A549 (cell line): ENCODE results near the gene SDSL. TPM values are rescaled to one million over a fixed set of nuclear protein-coding genes. Genes with fewer than 3 reads are reported as not detected.

ENCODE experiments used
- ATAC-seq, 2 experiments: fragments of 200-7000 bp in 1 of 2; fragments of >200 bp in 1 of 2; cut with Nextera tagmentation in 1 of 2; cut with Tn5 transposase in 1 of 2; 3 replicates each; pipeline versions ENCODE4 v1.8.0 to v1.9.1; 2018 to 2020; ENCODE audit warnings: mild to moderate bottlenecking in 1 of 2, moderate library complexity in 1 of 2
- CTCF ChIA-PET: fragments of 300-600 bp; sonication (Branson Sonifier 250); formaldehyde crosslinking; extraction: SDS; loops from one replicate; lab custom pipeline; 2021; ENCODE audit warnings: antibody characterized with exemption, inconsistent platforms; lab: Yijun Ruan, JAX
- POLR2A ChIA-PET: fragments of 350-600 bp; formaldehyde crosslinking; extraction: SDS; loops from one replicate; lab custom pipeline; 2021; ENCODE audit warnings: antibody characterized with exemption, inconsistent platforms; lab: Yijun Ruan, JAX
- DNase-seq, 2 experiments: peaks; one replicate each; pipeline versions ENCODE4 v3.0.0 to v3.0.0-alpha.2; 2011 to 2016; ENCODE audit warnings: low read depth in 1 of 2, low spot score in 1 of 2
- FAIRE-seq: peaks from 2 replicates; lab custom pipeline; 2011; peaks lifted over from hg19 to GRCh38; lab: Jason Lieb, UNC
- H3K27ac ChIP-seq, 2 experiments: fragments of >200 bp; sonication (Bioruptor Twin); formaldehyde crosslinking; 3 replicates each; pipeline ENCODE4 v1.5.1; 2016 to 2017
- H3K4me1 ChIP-seq: fragments of >200 bp; sonication (Bioruptor Twin); formaldehyde crosslinking; 3 replicates; pipeline ENCODE4 v1.6.1; 2016
- H3K4me2 ChIP-seq: fragments of >200 bp; sonication (Bioruptor Twin); formaldehyde crosslinking; 3 replicates; pipeline ENCODE4 v1.6.1; 2016
- H3K4me3 ChIP-seq: fragments of >200 bp; sonication (Bioruptor Twin); formaldehyde crosslinking; 3 replicates; pipeline ENCODE4 v1.5.1; 2016
- H3K9me3 ChIP-seq: fragments of >200 bp; sonication (Bioruptor Twin); formaldehyde crosslinking; 3 replicates; pipeline ENCODE4 v1.6.1; 2016
- ATOH8 ChIP-seq: fragments of 250-450 bp; sonication (Bioruptor Pico); IDR thresholded peaks from 2 replicates; pipeline ENCODE4 v1.5.0; 2020; ENCODE audit warnings: low read depth, mild to moderate bottlenecking, moderate library complexity
- BHLHE40 ChIP-seq: IDR thresholded peaks from 2 replicates; pipeline ENCODE4 v1.6.1; 2012; ENCODE audit warnings: low read depth, low read length, inconsistent platforms
- CBX2 ChIP-seq: fragments of 200-600 bp; sonication (generic); IDR thresholded peaks from 2 replicates; pipeline ENCODE4 v1.6.1; 2016; ENCODE audit warnings: low read depth, mild to moderate bottlenecking, borderline replicate concordance
- CBX8 ChIP-seq: fragments of 200-600 bp; sonication (generic); IDR thresholded peaks from 2 replicates; pipeline ENCODE4 v1.6.1; 2016
- CTCF ChIP-seq: fragments of >200 bp; sonication (Bioruptor Twin); formaldehyde crosslinking; IDR thresholded peaks from 3 replicates; pipeline ENCODE4 v1.5.1; 2016
- EHF ChIP-seq: fragments of 250-450 bp; sonication (Bioruptor Pico); IDR thresholded peaks from 2 replicates; pipeline ENCODE4 v1.5.0; 2020; ENCODE audit warnings: mild to moderate bottlenecking
- ELK1 ChIP-seq: fragments of 150-350 bp; IDR thresholded peaks from 2 replicates; pipeline ENCODE4 v1.6.1; 2014; ENCODE audit warnings: low read depth, mild to moderate bottlenecking, low read length
- ESRRA ChIP-seq: fragments of 150-350 bp; IDR thresholded peaks from 2 replicates; pipeline ENCODE4 v1.6.1; 2014; ENCODE audit warnings: mild to moderate bottlenecking, low read length, borderline replicate concordance
- HEYL ChIP-seq: fragments of 250-450 bp; sonication (Bioruptor Pico); IDR thresholded peaks from 2 replicates; pipeline ENCODE4 v1.8.0; 2021; ENCODE audit warnings: mild to moderate bottlenecking, moderate library complexity
- JUN ChIP-seq, 2 experiments: fragments of >200 bp; sonication (Bioruptor Twin); formaldehyde crosslinking; IDR thresholded peaks; 2 replicates in 1 of 2; 3 replicates in 1 of 2; pipeline ENCODE4 v1.6.1; 2016 to 2017
- KDM1A ChIP-seq: fragments of 200-600 bp; sonication (generic); IDR thresholded peaks from 2 replicates; pipeline ENCODE4 v1.6.1; 2016; ENCODE audit warnings: low read depth, mild to moderate bottlenecking
- NPAS2 ChIP-seq: fragments of 250-450 bp; sonication (Bioruptor Pico); IDR thresholded peaks from 2 replicates; pipeline ENCODE4 v1.8.0; 2022; ENCODE audit warnings: mild to moderate bottlenecking, moderate library complexity, borderline replicate concordance
- PBX3 ChIP-seq: IDR thresholded peaks from 2 replicates; pipeline ENCODE4 v1.6.1; 2012
- REST ChIP-seq: fragments of 200-600 bp; sonication (generic); IDR thresholded peaks from 2 replicates; pipeline ENCODE4 v1.6.1; 2016; ENCODE audit warnings: antibody characterized with exemption, mild to moderate bottlenecking, moderate library complexity
- SMC3 ChIP-seq: fragments of >200 bp; sonication (Bioruptor Twin); formaldehyde crosslinking; IDR thresholded peaks from 3 replicates; pipeline ENCODE4 v1.6.1; 2018; ENCODE audit warnings: inconsistent platforms
- TP53 ChIP-seq: fragments of 250-450 bp; sonication (Bioruptor Pico); IDR thresholded peaks from 2 replicates; pipeline ENCODE4 v1.5.0; 2021; ENCODE audit warnings: mild to moderate bottlenecking, moderate library complexity
- ZSCAN20 ChIP-seq: fragments of 250-450 bp; sonication (Bioruptor Pico); IDR thresholded peaks from 2 replicates; pipeline ENCODE4 v1.8.0; 2022; ENCODE audit warnings: mild to moderate bottlenecking, moderate library complexity
- WGBS: methylation state at CpG from one replicate; pipeline ENCODE4 v1.1.6; 2017; ENCODE audit errors: missing lambda C conversion rate; 5-methylcytosine and 5-hydroxymethylcytosine counted together
- polyA plus RNA-seq, 4 experiments: library from polyadenylated mRNA; depleted of rRNA in 3 of 4; stranded (reverse); fragments of >200 nt; fragmentation: RNase III in 1 of 4; extraction: RNeasy Plus Mini Kit Qiagen cat#74134 plus additional on column Dnase treatment in 1 of 4; gene quantifications; 2 replicates in 3 of 4; 3 replicates in 1 of 4; pipeline ENCODE4 v1.2.3, GENCODE V29; 2011 to 2017

SDSL gene
- polyA plus RNA-seq, 2 of the 4 experiments (the other 2 are of a cell fraction): 21.0 to 26.7 TPM

GRCh38 chr12:113477842-113478215, 55.6 kb downstream of the SDSL start:
- DNase-seq: no peak
- POLR2A ChIA-PET: interaction anchor here (0.6 kb wide), 1 partner anchor 232 kb away, joined by 3 read pairs; no protein-coding TSS in a partner anchor
- peak in 1 of 2 experiments; percentile 20; a peak in 3 of 6 replicates for ATAC-seq

GRCh38 chr12:113478351-113479011, 56.3 kb downstream of the SDSL start:
- ChIA-PET POLR2A (interaction anchor here (0.6 kb wide), 1 partner anchor 233 kb away, joined by 3 read pairs; no protein-coding TSS in a partner anchor), CTCF (interaction anchor here (3.8 kb wide), 1 partner anchor 16 kb away, joined by 12 read pairs; no protein-coding TSS in a partner anchor)
- FAIRE-seq (no peak), DNase-seq (no peak), ATAC-seq (no peak)
- no peak overlapping the region for H3K4me2 ChIP-seq
- H3K27ac ChIP-seq: no peak overlapping the region
- no peaks in the 10 kb centered on the region for H3K9me3 ChIP-seq
- no peak for TF ChIP-seq EHF (CRISPR knock-in tag)
- TF ChIP-seq ESRRA: no peak
- TF ChIP-seq TP53 (CRISPR knock-in tag): no peak
- TF ChIP-seq CBX8: no peak
- no peak for TF ChIP-seq BHLHE40
- H3K4me1 ChIP-seq: no peaks in the 10 kb centered on the region
- H3K4me3 ChIP-seq: no peak overlapping the region
- 55% methylated on average over 33 of the region's 41 CpGs for WGBS

More at GRCh38 chr12:113477842-113478215, 55.6 kb downstream of the SDSL start:
- H3K9me3 ChIP-seq: no peaks in the 10 kb centered on the region
- CTCF ChIA-PET: interaction anchor here (3.8 kb wide), 1 partner anchor 15 kb away, joined by 12 read pairs; no protein-coding TSS in a partner anchor
- H3K27ac ChIP-seq: no peak overlapping the region
- 26% methylated on average over 3 of the region's 3 CpGs for WGBS
- no peak overlapping the region for H3K4me3 ChIP-seq
- FAIRE-seq: no peak
- no peaks in the 10 kb centered on the region for H3K4me1 ChIP-seq
- no peak overlapping the region for H3K4me2 ChIP-seq
- TF ChIP-seq HEYL (CRISPR knock-in tag) (no peak), ESRRA (no peak), CBX8 (no peak), NPAS2 (CRISPR knock-in tag) (no peak), BHLHE40 (no peak), CTCF (no peak), SMC3 (no peak), KDM1A (no peak), JUN (IDR thresholded peaks at IDR 0.05) (no peak)
- TF ChIP-seq, all 56 proteins: peak for 0

- Histone ChIP-seq H3K4me2 (no peak overlapping the region), H3K4me3 (no peak overlapping the region), H3K4me1 (no peaks in the 10 kb centered on the region), H3K27ac (no peak overlapping the region), H3K9me3 (no peaks in the 10 kb centered on the region)
- FAIRE-seq (no peak), ATAC-seq (no peak), DNase-seq (no peak)
- TF ChIP-seq CBX8 (no peak), REST (no peak), PBX3 (no peak), ATOH8 (no peak), ELK1 (no peak), ZSCAN20 (no peak), CBX2 (no peak)
- WGBS: 17% methylated on average over 11 of the region's 11 CpGs
- ChIA-PET POLR2A (no interaction called here), CTCF (interaction anchor here (0.9 to 3.8 kb wide), 2 partner anchors 17 to 40 kb away, joined by 3 to 12 read pairs; no protein-coding TSS in a partner anchor)
These were observed 57.0 kb downstream of the SDSL start for GRCh38 chr12:113479216-113479589.
